Fibroblast of peridontal ligament (primary cell): ENCODE data around the gene GPRC5A.
"Not testable (repeated sequence)": the region's sequence is repeated elsewhere in the genome, so short reads cannot be mapped to it uniquely, and the experiment has no call there.

ENCODE experiments used
- DNase-seq: peaks from one replicate; pipeline ENCODE4 v3.0.0-alpha.2; 2010; ENCODE audit errors: extremely low read depth

GPRC5A gene

GRCh38 chr12:12891080-12891880 is at the start of gene GPRC5A:
TSS of gene GPRC5A (plus strand) at chr12:12891562. CDS start at chr12:12908250, 16,688 bp downstream.
- peak; percentile 94 for DNase-seq

GRCh38 chr12:12845794-12846243 is 45.5 kb upstream of the GPRC5A start:
- DNase-seq = no peak

- not testable (repeated sequence) for DNase-seq
Observed at GRCh38 chr12:12846780-12847179, 44.6 kb upstream of the GPRC5A start.

- no peak for DNase-seq
Observed at GRCh38 chr12:12853435-12853834, 37.9 kb upstream of the GPRC5A start.

- no peak for DNase-seq
Observed at GRCh38 chr12:12859690-12860089, 31.7 kb upstream of the GPRC5A start.

GRCh38 chr12:12864243-12864642 is 27.1 kb upstream of the GPRC5A start:
- no peak for DNase-seq

GRCh38 chr12:12868477-12869235 is 22.7 kb upstream of the GPRC5A start:
- no peak for DNase-seq

- DNase-seq = peak; percentile 93
Observed at GRCh38 chr12:12870465-12870864, 20.9 kb upstream of the GPRC5A start.

GRCh38 chr12:12871587-12872138 is 19.7 kb upstream of the GPRC5A start:
- no peak for DNase-seq

GRCh38 chr12:12872139-12872933 is 19.0 kb upstream of the GPRC5A start:
- peak; percentile 27 for DNase-seq

GRCh38 chr12:12872934-12873275 is 18.5 kb upstream of the GPRC5A start:
- DNase-seq = no peak

- no peak for DNase-seq
Observed at GRCh38 chr12:12874029-12874428, 17.3 kb upstream of the GPRC5A start.

GRCh38 chr12:12875301-12875700 is 16.1 kb upstream of the GPRC5A start:
- not testable (repeated sequence) for DNase-seq

- no peak for DNase-seq
Observed at GRCh38 chr12:12877153-12877768, 14.1 kb upstream of the GPRC5A start.

GRCh38 chr12:12877781-12878455 is 13.4 kb upstream of the GPRC5A start:
- peak; percentile 25 for DNase-seq

- DNase-seq = no peak
Observed at GRCh38 chr12:12880537-12880936, 10.8 kb upstream of the GPRC5A start.

- DNase-seq = peak; percentile 54
Observed at GRCh38 chr12:12881151-12881909, 10.0 kb upstream of the GPRC5A start.

- DNase-seq = no peak
Observed at GRCh38 chr12:12882288-12882687, 9.1 kb upstream of the GPRC5A start.

GRCh38 chr12:12883369-12884001 is 7.9 kb upstream of the GPRC5A start:
- DNase-seq = peak; percentile 22
